Thyroid gland (tissue), 4 donors: ENCODE data around the gene SLC35G3. TPM values are rescaled to one million over a fixed set of nuclear protein-coding genes. Genes with fewer than 3 reads are reported as not detected.
"Not testable (repeated sequence)": the region's sequence is repeated elsewhere in the genome, so short reads cannot be mapped to it uniquely, and the experiment has no call there.

ENCODE experiments used
- DNase-seq, 2 donors: peaks; one replicate each; pipeline ENCODE4 v3.0.0-alpha.2; 2019
- H3K27ac ChIP-seq, 3 donors: fragments of 200-600 bp; sonication (generic); 1 replicate in 2 of 3; 2 replicates in 1 of 3; pipeline ENCODE4 v1.5.1; 2016 to 2019; ENCODE audit warnings: mild to moderate bottlenecking in 1 of 3, moderate library complexity in 1 of 3
- H3K27me3 ChIP-seq: fragments of 200-600 bp; sonication (generic); one replicate; pipeline ENCODE4 v1.5.1; 2019
- H3K36me3 ChIP-seq, 2 donors: fragments of 200-600 bp; sonication (generic); one replicate each; pipeline ENCODE4 v1.5.1; 2016 to 2019
- H3K4me1 ChIP-seq, 2 donors: fragments of 200-600 bp; sonication (generic); one replicate each; pipeline ENCODE4 v1.5.1; 2017 to 2019
- H3K4me3 ChIP-seq, 3 donors: fragments of 200-600 bp; sonication (generic); replicated peaks in 1 of 3; 1 replicate in 2 of 3; 2 replicates in 1 of 3; pipeline ENCODE4 v1.5.1; 2016; ENCODE audit warnings: mild to moderate bottlenecking in 1 of 3
- H3K9me3 ChIP-seq: fragments of 200-600 bp; sonication (generic); one replicate; pipeline ENCODE4 v1.5.1; 2017
- CTCF ChIP-seq, 6 experiments: fragments of 200-600 bp in 3 of 6; fragments of 450-650 bp in 3 of 6; sonication (generic) in 3 of 6; IDR thresholded peaks; one replicate each; pipeline ENCODE4 v1.5.1; 2016 to 2019; ENCODE audit warnings: antibody characterized with exemption in 6 of 6, mild to moderate bottlenecking in 2 of 6, inconsistent platforms in 1 of 6, moderate library complexity in 1 of 6
- POLR2A ChIP-seq, 2 donors: fragments of 450-650 bp; IDR thresholded peaks; one replicate each; pipeline ENCODE4 v1.6.1; 2017; ENCODE audit warnings: antibody characterized with exemption in 2 of 2, mild to moderate bottlenecking in 2 of 2, moderate library complexity in 1 of 2
- WGBS, 2 donors: methylation state at CpG; one replicate each; pipeline ENCODE4 v1.1.5; 2017; 5-methylcytosine and 5-hydroxymethylcytosine counted together
- intact Hi-C: fragments of 100-400 bp; cut with DNase I; formaldehyde crosslinking; loops from one replicate; pipeline ENCODE4 v1.15.1; 2023
- total RNA-seq, 4 donors: library from RNA; depleted of rRNA; stranded (reverse); fragments of >200 nt; gene quantifications; one replicate each; pipeline ENCODE4 v1.2.3, GENCODE V29; 2016

SLC35G3 gene
- total RNA-seq, 4 donors from 2014 or later = not detected

GRCh38 chr17:35185849-35186248 is 8.3 kb downstream of the SLC35G3 start:
- intact Hi-C loops = no loop called here
- Histone ChIP-seq H3K4me3 (no peak overlapping the region), H3K27me3 (no peaks in the 10 kb centered on the region), H3K27ac (no peak overlapping the region), H3K9me3 (no peaks in the 10 kb centered on the region), H3K36me3 (no peaks in the 10 kb centered on the region), H3K4me1 (no peaks in the 10 kb centered on the region)
- 30 to 52% methylated on average over 1 of the region's 1 CpG for WGBS, 2 donors
- no peak for TF ChIP-seq CTCF (IDR thresholded peaks at IDR 0.05)
- no peak for TF ChIP-seq POLR2A (IDR thresholded peaks at IDR 0.05)
- DNase-seq = no peak

GRCh38 chr17:35184274-35184673 is 9.9 kb downstream of the SLC35G3 start:
- intact Hi-C loops = no loop called here
- Histone ChIP-seq H3K4me3 (no peak overlapping the region), H3K36me3 (no peaks in the 10 kb centered on the region), H3K27ac (no peak overlapping the region), H3K9me3 (no peaks in the 10 kb centered on the region), H3K4me1 (no peaks in the 10 kb centered on the region), H3K27me3 (no peaks in the 10 kb centered on the region)
- no peak for DNase-seq
- WGBS, 2 donors = 45 to 54% methylated on average over 3 of the region's 3 CpGs
- no peak for TF ChIP-seq CTCF (IDR thresholded peaks at IDR 0.05)
- TF ChIP-seq POLR2A (IDR thresholded peaks at IDR 0.05) = no peak

- H3K27me3 ChIP-seq = no peaks in the 10 kb centered on the region
- TF ChIP-seq CTCF (IDR thresholded peaks at IDR 0.05) (no peak), POLR2A (IDR thresholded peaks at IDR 0.05) (no peak)
- intact Hi-C loops = no loop called here
- no peak for DNase-seq
- no peak overlapping the region for H3K27ac ChIP-seq
- H3K4me3 ChIP-seq = no peak overlapping the region
- no peaks in the 10 kb centered on the region for H3K9me3 ChIP-seq
- 63 to 69% methylated on average over 6 of the region's 6 CpGs for WGBS, 2 donors
- no peaks in the 10 kb centered on the region for H3K36me3 ChIP-seq
- H3K4me1 ChIP-seq = no peaks in the 10 kb centered on the region
Observed at GRCh38 chr17:35183332-35183731, 10.9 kb downstream of the SLC35G3 start.

- H3K4me1 ChIP-seq, H3K36me3 ChIP-seq, H3K9me3 ChIP-seq, H3K27me3 ChIP-seq, DNase-seq, H3K4me3 ChIP-seq, H3K27ac ChIP-seq: not testable (repeated sequence)
- intact Hi-C loops = loop anchor here (10.0 kb wide), 1 partner anchor 355 kb away; the partner anchor contains the start of gene SLFN12L
- 93 to 99% methylated on average over 5 of the region's 5 CpGs for WGBS, 2 donors
Observed at GRCh38 chr17:35179379-35179778, 14.8 kb downstream of the SLC35G3 start.

- TF ChIP-seq POLR2A (IDR thresholded peaks at IDR 0.05) (no peak), CTCF (IDR thresholded peaks at IDR 0.05) (no peak)
- 76% methylated on average over 4 to 8 of the region's 8 CpGs for WGBS, 2 donors
- Histone ChIP-seq H3K27ac (no peak overlapping the region), H3K4me1 (no peaks in the 10 kb centered on the region), H3K9me3 (no peaks in the 10 kb centered on the region), H3K36me3 (no peaks in the 10 kb centered on the region), H3K27me3 (no peaks in the 10 kb centered on the region), H3K4me3 (no peak overlapping the region)
- no peak for DNase-seq
- intact Hi-C loops = loop anchor here (10.0 kb wide), 1 partner anchor 358 kb away; the partner anchor contains the start of gene SLFN12L
Observed at GRCh38 chr17:35176897-35177296, 17.3 kb downstream of the SLC35G3 start.
